DND-41 (cell line): Measurements from ENCODE around the gene MYLK.
"Not testable (repeated sequence)": the region's sequence is repeated elsewhere in the genome, so short reads cannot be mapped to it uniquely, and the experiment has no call there.

ENCODE experiments used
- ATAC-seq: fragments of 200-7000 bp; cut with Tn5 transposase; 3 replicates; pipeline ENCODE4 v1.9.1; 2021; ENCODE audit warnings: low read depth; ENCODE audit not compliant: insufficient read depth
- DNase-seq: peaks from one replicate; pipeline ENCODE4 v3.0.0-alpha.2; 2020
- H2AFZ ChIP-seq: 2 replicates; pipeline ENCODE4 v1.6.0; 2012; ENCODE audit warnings: low read depth, low read length
- H3K27ac ChIP-seq: 2 replicates; pipeline ENCODE4 v1.5.1; 2012; ENCODE audit warnings: low read length, inconsistent platforms
- H3K27me3 ChIP-seq: fragments of 200-600 bp; sonication (generic); 2 replicates; pipeline ENCODE4 v1.6.0; 2012; ENCODE audit warnings: low read length, mild to moderate bottlenecking, inconsistent platforms; ENCODE audit not compliant: insufficient read depth, poor library complexity
- H3K36me3 ChIP-seq: 2 replicates; pipeline ENCODE4 v1.5.1; 2012; ENCODE audit warnings: low read length, inconsistent platforms; ENCODE audit not compliant: insufficient read depth
- H3K4me1 ChIP-seq: 2 replicates; pipeline ENCODE4 v1.5.1; 2012; ENCODE audit warnings: mild to moderate bottlenecking, low read length; ENCODE audit not compliant: insufficient read depth
- H3K4me2 ChIP-seq: 2 replicates; pipeline ENCODE4 v1.6.0; 2012; ENCODE audit warnings: mild to moderate bottlenecking, moderate library complexity, low read length, inconsistent platforms; ENCODE audit not compliant: insufficient read depth
- H3K4me3 ChIP-seq, 2 experiments: fragments of 200-600 bp in 1 of 2; shearing (Covaris generic) in 1 of 2; 2 replicates each; pipeline ENCODE4 v1.5.1; 2012 to 2016; ENCODE audit warnings: inconsistent platforms in 2 of 2, low read length in 2 of 2, mild to moderate bottlenecking in 2 of 2, low read depth in 1 of 2, moderate library complexity in 1 of 2
- H3K79me2 ChIP-seq: 2 replicates; pipeline ENCODE4 v1.6.0; 2012; ENCODE audit warnings: low read length, inconsistent platforms; ENCODE audit not compliant: insufficient read depth
- H3K9ac ChIP-seq: 2 replicates; pipeline ENCODE4 v1.6.0; 2012; ENCODE audit warnings: low read depth, mild to moderate bottlenecking, inconsistent platforms, low read length, moderate library complexity
- H3K9me3 ChIP-seq: 2 replicates; pipeline ENCODE4 v1.5.1; 2012; ENCODE audit warnings: low read length, moderate library complexity, mild to moderate bottlenecking, inconsistent platforms; ENCODE audit not compliant: insufficient read depth, severe bottlenecking
- H4K20me1 ChIP-seq: 2 replicates; pipeline ENCODE4 v1.6.0; 2012; ENCODE audit warnings: low read length; ENCODE audit not compliant: insufficient read depth
- CTCF ChIP-seq: IDR thresholded peaks from 2 replicates; pipeline ENCODE4 v1.5.1; 2012; ENCODE audit warnings: borderline replicate concordance, low read length, moderate library complexity, mild to moderate bottlenecking; ENCODE audit not compliant: poor library complexity, severe bottlenecking; ENCODE audit errors: extremely low read depth
- EZH2 ChIP-seq: IDR thresholded peaks from 3 replicates; pipeline ENCODE4 v1.6.1; 2012; ENCODE audit warnings: borderline replicate concordance, low read depth, mild to moderate bottlenecking, moderate library complexity, low read length, inconsistent platforms; ENCODE audit not compliant: severe bottlenecking

Gene MYLK

GRCh38 chr3:123713211-123713610 lies 170.9 kb downstream of the MYLK start:
- ATAC-seq: no peak
- H3K27ac ChIP-seq: no peak overlapping the region
- H4K20me1 ChIP-seq: no peaks in the 10 kb centered on the region
- no peak overlapping the region for H3K4me2 ChIP-seq
- no peak overlapping the region for H3K9ac ChIP-seq
- H3K4me3 ChIP-seq: no peak overlapping the region
- no peaks in the 10 kb centered on the region for H3K79me2 ChIP-seq
- no peak for TF ChIP-seq EZH2
- TF ChIP-seq CTCF: no peak
- H3K27me3 ChIP-seq: peaks cover 28% of the 10 kb centered on the region
- H2AFZ ChIP-seq: no peak overlapping the region
- H3K36me3 ChIP-seq: no peaks in the 10 kb centered on the region
- H3K9me3 ChIP-seq: no peaks in the 10 kb centered on the region
- no peaks in the 10 kb centered on the region for H3K4me1 ChIP-seq
- no peak for DNase-seq

- Histone ChIP-seq H3K27me3 (peaks cover 30% of the 10 kb centered on the region), H3K9ac (no peak overlapping the region), H3K79me2 (no peaks in the 10 kb centered on the region), H3K9me3 (no peaks in the 10 kb centered on the region), H3K4me1 (no peaks in the 10 kb centered on the region), H3K4me3 (no peak overlapping the region), H2AFZ (no peak overlapping the region), H3K36me3 (no peaks in the 10 kb centered on the region), H3K4me2 (no peak overlapping the region), H3K27ac (no peak overlapping the region), H4K20me1 (no peaks in the 10 kb centered on the region)
- no peak for ATAC-seq
- no peak for DNase-seq
- TF ChIP-seq CTCF (no peak), EZH2 (no peak)
Observed at GRCh38 chr3:123712077-123712860, 171.9 kb downstream of the MYLK start.

GRCh38 chr3:123711356-123711755 lies 172.8 kb downstream of the MYLK start:
- DNase-seq: no peak
- Histone ChIP-seq H3K9ac (no peak overlapping the region), H3K27ac (no peak overlapping the region), H4K20me1 (no peaks in the 10 kb centered on the region), H3K4me3 (no peak overlapping the region), H3K36me3 (no peaks in the 10 kb centered on the region), H3K4me2 (no peak overlapping the region), H3K4me1 (no peaks in the 10 kb centered on the region), H3K27me3 (peaks cover 28% of the 10 kb centered on the region), H3K9me3 (no peaks in the 10 kb centered on the region), H2AFZ (no peak overlapping the region), H3K79me2 (no peaks in the 10 kb centered on the region)
- no peak for ATAC-seq
- no peak for TF ChIP-seq EZH2
- TF ChIP-seq CTCF: no peak

DNA sequence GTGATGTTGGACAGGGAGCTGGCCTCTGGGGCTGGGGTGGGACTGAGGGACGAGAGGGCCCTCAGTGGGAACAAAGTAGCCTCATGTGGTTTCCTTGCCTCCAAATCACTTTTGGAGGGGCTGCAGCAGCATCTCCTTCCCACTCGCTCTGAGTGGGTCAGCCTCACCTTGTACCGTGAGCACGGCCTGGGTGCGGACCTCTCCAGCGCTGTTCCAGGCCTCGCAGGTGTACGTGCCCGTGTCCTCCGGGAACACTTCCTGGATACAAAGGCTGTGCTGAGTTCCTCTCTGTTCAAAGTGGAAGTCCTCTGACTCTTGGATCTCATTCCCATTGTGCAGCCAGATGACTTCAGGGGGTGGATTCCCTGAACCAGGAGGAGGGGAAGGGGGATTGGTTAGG lies 175.6 kb downstream of the MYLK start:
- DNase-seq (no peak), ATAC-seq (no peak)
- Histone ChIP-seq H3K79me2 (no peaks in the 10 kb centered on the region), H3K4me1 (no peaks in the 10 kb centered on the region), H3K9ac (no peak overlapping the region), H3K36me3 (no peaks in the 10 kb centered on the region), H3K27ac (no peak overlapping the region), H4K20me1 (no peaks in the 10 kb centered on the region), H3K9me3 (no peaks in the 10 kb centered on the region), H2AFZ (no peak overlapping the region), H3K4me2 (no peak overlapping the region), H3K4me3 (no peak overlapping the region), H3K27me3 (peaks cover 8% of the 10 kb centered on the region)
- TF ChIP-seq CTCF (no peak), EZH2 (no peak)

- not testable (repeated sequence) for H3K9me3 ChIP-seq, H3K4me3 ChIP-seq, DNase-seq, H3K9ac ChIP-seq, H3K27me3 ChIP-seq, H4K20me1 ChIP-seq, H2AFZ ChIP-seq, H3K4me1 ChIP-seq, H3K36me3 ChIP-seq, H3K27ac ChIP-seq, ATAC-seq, H3K79me2 ChIP-seq, H3K4me2 ChIP-seq
Observed at GRCh38 chr3:123707641-123708040, 176.5 kb downstream of the MYLK start.
